Epidermal melanocyte (primary cell): ENCODE data around the gene EPB42.

Source experiments
- DNase-seq: peaks from one replicate; pipeline ENCODE4 v3.0.0; 2011; ENCODE audit warnings: low spot score; ENCODE audit not compliant: insufficient read length

The EPB42 gene

GRCh38 chr15:43220991-43221403, at the start of gene EPB42:
Gene EPB42 (minus strand): TSS chr15:43221018. CDS start chr15:43220825, 193 bp downstream.
- DNase-seq = no peak

GRCh38 chr15:43270113-43270665, 49.4 kb upstream of the EPB42 start:
- DNase-seq = no peak

GRCh38 chr15:43268111-43269105, 47.6 kb upstream of the EPB42 start:
- DNase-seq = no peak

GRCh38 chr15:43267439-43267838, 46.6 kb upstream of the EPB42 start:
- no peak for DNase-seq

- no peak for DNase-seq
These were observed 46.0 kb upstream of the EPB42 start, which contains the start of gene TGM5 for GRCh38 chr15:43266834-43267233. Gene TGM5 (minus strand): TSS chr15:43266928. CDS start chr15:43266849, 79 bp downstream.

- DNase-seq = no peak
These were observed 45.6 kb upstream of the EPB42 start for GRCh38 chr15:43266386-43266785.

- DNase-seq = no peak
These were observed 39.3 kb upstream of the EPB42 start for GRCh38 chr15:43260011-43260615.

- no peak for DNase-seq
These were observed 38.0 kb upstream of the EPB42 start for GRCh38 chr15:43258781-43259180.

- no peak for DNase-seq
These were observed 35.5 kb upstream of the EPB42 start for GRCh38 chr15:43256341-43256740.

- DNase-seq = no peak
These were observed 34.6 kb upstream of the EPB42 start for GRCh38 chr15:43255376-43255775.

- DNase-seq = no peak
These were observed 32.9 kb upstream of the EPB42 start for GRCh38 chr15:43253431-43254403.

GRCh38 chr15:43251871-43252250, 31.0 kb upstream of the EPB42 start:
- DNase-seq = no peak

GRCh38 chr15:43251185-43251870, 30.5 kb upstream of the EPB42 start:
- DNase-seq = no peak

GRCh38 chr15:43250785-43251184, 30.0 kb upstream of the EPB42 start:
- DNase-seq = no peak

- DNase-seq = peak; percentile 48
These were observed 28.9 kb upstream of the EPB42 start for GRCh38 chr15:43249699-43250203.

- no peak for DNase-seq
These were observed 28.4 kb upstream of the EPB42 start for GRCh38 chr15:43249236-43249635.

GRCh38 chr15:43246261-43246774, 25.5 kb upstream of the EPB42 start:
- no peak for DNase-seq

- DNase-seq = no peak
These were observed 23.3 kb upstream of the EPB42 start for GRCh38 chr15:43244092-43244491.

- no peak for DNase-seq
These were observed 22.3 kb upstream of the EPB42 start for GRCh38 chr15:43243020-43243645.
